Endothelial cell of umbilical vein (primary cell): Measurements from ENCODE around the gene MSH3. TPM values are rescaled to one million over a fixed set of nuclear protein-coding genes. Genes with fewer than 3 reads are reported as not detected.

Experiments
- BruUV-seq: library from RNA; stranded (reverse); fragments of 400-500 nt; replicated peaks from 2 replicates; lab custom pipeline; 2021; lab: Mats Ljungman, UMichigan
- CTCF ChIA-PET: fragments of 300-600, 350-600 bp; sonication (Branson Sonifier 250); formaldehyde crosslinking; loops from one replicate; lab custom pipeline; 2021; ENCODE audit warnings: antibody characterized with exemption, inconsistent platforms; lab: Charles Lee
- POLR2A ChIA-PET: fragments of 300-600, 350-600 bp; sonication (Branson Sonifier 250); formaldehyde crosslinking; loops from one replicate; lab custom pipeline; 2021; ENCODE audit warnings: antibody characterized with exemption, inconsistent platforms; lab: Charles Lee
- DNase-seq: peaks from one replicate; pipeline ENCODE4 v3.0.0-alpha.2; 2011; ENCODE audit warnings: low read depth, low spot score
- FAIRE-seq: peaks from 2 replicates; lab custom pipeline; 2011; peaks lifted over from hg19 to GRCh38; lab: Jason Lieb, UNC
- H2AFZ ChIP-seq: 2 replicates; pipeline ENCODE4 v1.6.0; 2012; ENCODE audit warnings: low read depth, low read length, control low read depth, inconsistent platforms
- H3K27ac ChIP-seq: 2 replicates; pipeline ENCODE4 v1.5.1; 2011; ENCODE audit warnings: low read depth, mild to moderate bottlenecking, control low read depth, low read length, moderate library complexity; ENCODE audit not compliant: insufficient read depth
- H3K27me3 ChIP-seq, 2 experiments: 2 replicates each; pipeline versions ENCODE4 v1.6.0 to v1.6.1; 2011; ENCODE audit warnings: low read length in 2 of 2, mixed read lengths in 1 of 2; ENCODE audit not compliant: control insufficient read depth in 2 of 2, insufficient read depth in 2 of 2
- H3K36me3 ChIP-seq, 2 experiments: 2 replicates in 1 of 2; 3 replicates in 1 of 2; pipeline ENCODE4 v1.5.1; 2011; ENCODE audit warnings: low read length in 2 of 2, mild to moderate bottlenecking in 1 of 2, moderate library complexity in 1 of 2; ENCODE audit not compliant: control insufficient read depth in 2 of 2, insufficient read depth in 2 of 2; ENCODE audit errors: extremely low read depth in 1 of 2
- H3K4me1 ChIP-seq: 3 replicates; pipeline ENCODE4 v1.5.1; 2011; ENCODE audit warnings: mild to moderate bottlenecking, low read length; ENCODE audit not compliant: control insufficient read depth, insufficient read depth; ENCODE audit errors: extremely low read depth
- H3K4me2 ChIP-seq: 2 replicates; pipeline ENCODE4 v1.6.1; 2011; ENCODE audit warnings: low read length, control low read depth, mixed read lengths; ENCODE audit not compliant: insufficient read depth
- H3K4me3 ChIP-seq, 3 experiments: fragments of 200-600 bp in 1 of 3; sonication (generic), shearing (Covaris generic) in 1 of 3; replicated peaks in 1 of 3; 2 replicates each; pipeline ENCODE4 v1.5.1; 2011 to 2016; ENCODE audit warnings: control low read depth in 3 of 3, low read length in 3 of 3, mild to moderate bottlenecking in 2 of 3, inconsistent platforms in 1 of 3, low read depth in 1 of 3, moderate library complexity in 1 of 3; ENCODE audit not compliant: insufficient read depth in 1 of 3
- H3K79me2 ChIP-seq: 2 replicates; pipeline ENCODE4 v1.6.0; 2012; ENCODE audit warnings: low read length, inconsistent platforms; ENCODE audit not compliant: control insufficient read depth, insufficient read depth
- H3K9ac ChIP-seq: replicated peaks from 2 replicates; pipeline ENCODE3; 2011; ENCODE audit warnings: low read length, control low read depth; ENCODE audit not compliant: insufficient read depth; ENCODE audit errors: extremely low read depth
- H3K9me1 ChIP-seq: replicated peaks from 3 replicates; pipeline ENCODE4 v1.6.0; 2011; ENCODE audit warnings: mild to moderate bottlenecking, low read length; ENCODE audit not compliant: control insufficient read depth, insufficient read depth; ENCODE audit errors: extremely low read depth
- H3K9me3 ChIP-seq: replicated peaks from 2 replicates; pipeline ENCODE4 v1.5.1; 2012; ENCODE audit warnings: low read length, inconsistent platforms; ENCODE audit not compliant: control insufficient read depth, insufficient read depth
- H4K20me1 ChIP-seq: replicated peaks from 2 replicates; pipeline ENCODE3; 2011; ENCODE audit warnings: mild to moderate bottlenecking, low read length; ENCODE audit not compliant: control insufficient read depth, insufficient read depth; ENCODE audit errors: extremely low read depth
- EZH2 ChIP-seq: IDR thresholded peaks from 2 replicates; pipeline ENCODE4 v1.6.1; 2012; ENCODE audit warnings: borderline replicate concordance, low read depth, mild to moderate bottlenecking, moderate library complexity, low read length, inconsistent platforms; ENCODE audit not compliant: severe bottlenecking
- FOS ChIP-seq: IDR thresholded peaks from 2 replicates; pipeline ENCODE4 v1.6.1; 2011; ENCODE audit warnings: mild to moderate bottlenecking, low read length, moderate library complexity, borderline replicate concordance; ENCODE audit not compliant: insufficient read depth
- GATA2 ChIP-seq: IDR thresholded peaks from 2 replicates; pipeline ENCODE4 v1.7.0; 2011; ENCODE audit warnings: low read depth, mild to moderate bottlenecking, moderate library complexity, mixed read lengths, low read length; ENCODE audit not compliant: insufficient read length, insufficient read depth
- JUN ChIP-seq: IDR thresholded peaks from 2 replicates; pipeline ENCODE4 v1.6.1; 2011; ENCODE audit warnings: borderline replicate concordance, low read depth; ENCODE audit not compliant: insufficient read length, insufficient read depth
- MYC ChIP-seq: IDR thresholded peaks from one replicate; pipeline ENCODE4 v1.6.1; 2011; ENCODE audit warnings: mild to moderate bottlenecking, low read depth, low read length
- POLR2A ChIP-seq: IDR thresholded peaks from 2 replicates; pipeline ENCODE4 v1.6.1; 2012; ENCODE audit warnings: low read depth, mild to moderate bottlenecking, control low read depth, low read length
- POLR2AphosphoS5 ChIP-seq: IDR thresholded peaks from 2 replicates; pipeline ENCODE4 v1.6.1; 2012; ENCODE audit warnings: low read depth, mild to moderate bottlenecking, control low read depth, low read length, moderate library complexity; ENCODE audit not compliant: insufficient read depth
- dilution Hi-C: fragments of 300-500 bp; cut with MboI; formaldehyde crosslinking; loops from one replicate; pipeline ENCODE4 v1.15.0; 2019; ENCODE audit warnings: low sequenced_read_pairs; ENCODE audit not compliant: extremely low pct_ligation_motif_present
- intact Hi-C: fragments of 100-400 bp; cut with micrococcal nuclease; formaldehyde crosslinking; loops from one replicate; pipeline ENCODE4 v1.10.0; 2022
- polyA plus RNA-seq, 4 experiments: library from polyadenylated mRNA; depleted of rRNA in 3 of 4; stranded (reverse) in 3 of 4; unstranded in 1 of 4; fragments of >200 nt; gene quantifications; 2 replicates each; pipeline versions ENCODE4 v1.2.1 to v1.2.3, GENCODE V29; 2011 to 2012; ENCODE audit warnings: missing spikeins in 1 of 4
- total RNA-seq: library from RNA; stranded (reverse); gene quantifications from 2 replicates; pipeline ENCODE4 v1.2.3, GENCODE V29; 2021
- TF ChIP-seq, protein P1 (sequence below), 2 donors: IDR thresholded peaks; 1 replicate in 1 of 2; 2 replicates in 1 of 2; pipeline ENCODE4 v1.5.1; 2011; ENCODE audit warnings: low read length in 2 of 2, mild to moderate bottlenecking in 2 of 2, moderate library complexity in 2 of 2, control low read depth in 1 of 2, inconsistent platforms in 1 of 2, low read depth in 1 of 2; ENCODE audit not compliant: insufficient read depth in 1 of 2; ENCODE audit errors: extremely low read depth in 1 of 2
- TF ChIP-seq, protein P2 (sequence below): IDR thresholded peaks from 2 replicates; pipeline ENCODE4 v1.6.1; 2011; ENCODE audit not compliant: insufficient read depth, insufficient read length

Gene MSH3
- total and polyA plus RNA-seq, 2 donors (not counting 3 experiments of a cell fraction or from before 2014, with no cell fraction given), result 2.0 to 13.0 TPM

DNA sequence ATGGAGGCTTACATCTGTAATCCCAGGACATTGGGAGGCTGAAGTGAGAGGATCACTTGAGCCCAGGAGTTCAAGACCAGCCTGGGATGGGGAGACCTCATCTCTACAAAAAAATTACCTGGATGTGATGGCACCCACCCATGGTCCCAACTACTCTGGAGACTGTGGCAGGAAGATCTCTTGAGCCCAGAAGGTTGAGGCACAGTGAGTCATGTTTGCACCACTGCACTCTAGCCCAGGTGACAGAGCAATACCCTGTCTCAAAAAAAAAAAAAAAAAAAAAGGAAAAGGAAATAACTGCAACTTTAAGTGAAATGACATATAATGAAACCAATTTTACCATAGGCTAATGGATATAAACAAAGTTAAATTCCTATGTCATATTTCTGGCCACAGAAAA is 152.5 kb downstream of the MSH3 start:
- Histone ChIP-seq H2AFZ (no peak overlapping the region), H3K9ac (no peak overlapping the region), H3K9me3 (no peaks in the 10 kb centered on the region), H3K4me2 (no peak overlapping the region), H3K9me1 (no peaks in the 10 kb centered on the region), H3K36me3 (no peaks in the 10 kb centered on the region), H4K20me1 (no peaks in the 10 kb centered on the region), H3K4me3 (no peak overlapping the region), H3K27me3 (no peaks in the 10 kb centered on the region), H3K27ac (no peak overlapping the region), H3K79me2 (no peaks in the 10 kb centered on the region), H3K4me1 (no peaks in the 10 kb centered on the region)
- intact Hi-C loops (no loop called here), dilution Hi-C loops (loop anchor here (25.0 kb wide), 1 partner anchor 205 kb away; no protein-coding TSS in a partner anchor)
- DNase-seq (no peak), FAIRE-seq (no peak)
- no TSS peak for BruUV-seq
- ChIA-PET POLR2A (no interaction called here), CTCF (no interaction called here)
- TF ChIP-seq MYC (no peak), POLR2AphosphoS5 (no peak), POLR2A (no peak), EZH2 (no peak), JUN (no peak), FOS (no peak), GATA2 (no peak)
- TF ChIP-seq, protein P1, sequence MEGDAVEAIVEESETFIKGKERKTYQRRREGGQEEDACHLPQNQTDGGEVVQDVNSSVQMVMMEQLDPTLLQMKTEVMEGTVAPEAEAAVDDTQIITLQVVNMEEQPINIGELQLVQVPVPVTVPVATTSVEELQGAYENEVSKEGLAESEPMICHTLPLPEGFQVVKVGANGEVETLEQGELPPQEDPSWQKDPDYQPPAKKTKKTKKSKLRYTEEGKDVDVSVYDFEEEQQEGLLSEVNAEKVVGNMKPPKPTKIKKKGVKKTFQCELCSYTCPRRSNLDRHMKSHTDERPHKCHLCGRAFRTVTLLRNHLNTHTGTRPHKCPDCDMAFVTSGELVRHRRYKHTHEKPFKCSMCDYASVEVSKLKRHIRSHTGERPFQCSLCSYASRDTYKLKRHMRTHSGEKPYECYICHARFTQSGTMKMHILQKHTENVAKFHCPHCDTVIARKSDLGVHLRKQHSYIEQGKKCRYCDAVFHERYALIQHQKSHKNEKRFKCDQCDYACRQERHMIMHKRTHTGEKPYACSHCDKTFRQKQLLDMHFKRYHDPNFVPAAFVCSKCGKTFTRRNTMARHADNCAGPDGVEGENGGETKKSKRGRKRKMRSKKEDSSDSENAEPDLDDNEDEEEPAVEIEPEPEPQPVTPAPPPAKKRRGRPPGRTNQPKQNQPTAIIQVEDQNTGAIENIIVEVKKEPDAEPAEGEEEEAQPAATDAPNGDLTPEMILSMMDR (IDR thresholded peaks at IDR 0.05; ENCODE audit: extremely low read depth in 1 of 2, insufficient read depth in 1 of 2, low read depth in 1 of 2, low read length in 2 of 2), result no peak
- TF ChIP-seq, protein P2, sequence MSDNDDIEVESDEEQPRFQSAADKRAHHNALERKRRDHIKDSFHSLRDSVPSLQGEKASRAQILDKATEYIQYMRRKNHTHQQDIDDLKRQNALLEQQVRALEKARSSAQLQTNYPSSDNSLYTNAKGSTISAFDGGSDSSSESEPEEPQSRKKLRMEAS, result no peak
